HepG2 (cell line): ENCODE results near the gene HADHA. TPM values are rescaled to one million over a fixed set of nuclear protein-coding genes. Genes with fewer than 3 reads are reported as not detected.
A peak's percentile ranks its signal among the peaks of the same experiment; 100 is the strongest.

Experiments used
- ELF3 ChIP-seq: IDR thresholded peaks from 2 replicates; pipeline ENCODE4 v1.6.1; 2016; ENCODE audit warnings: missing genetic modification reagents, missing compliant biosample characterization
- GABPB1 ChIP-seq: IDR thresholded peaks from 2 replicates; pipeline ENCODE4 v1.6.1; 2016; ENCODE audit warnings: mild to moderate bottlenecking, missing genetic modification reagents, moderate library complexity, missing compliant biosample characterization
- HNRNPK ChIP-seq: fragments of 200-400 bp; formaldehyde crosslinking; IDR thresholded peaks from 2 replicates; pipeline ENCODE4 v1.6.1; 2018; ENCODE audit warnings: low read length, low read depth, moderate library complexity, mild to moderate bottlenecking; ENCODE audit not compliant: poor library complexity, severe bottlenecking
- KDM5B ChIP-seq: sonication (generic); formaldehyde crosslinking; IDR thresholded peaks from 2 replicates; pipeline ENCODE4 v1.4.0; 2020; ENCODE audit warnings: missing genetic modification reagents, mild to moderate bottlenecking, borderline replicate concordance
- SAP130 ChIP-seq: IDR thresholded peaks from 2 replicates; pipeline ENCODE4 v1.6.1; 2016; ENCODE audit warnings: low read depth
- SOX6 ChIP-seq, 2 experiments: fragments of 450-650 bp in 1 of 2; sonication (generic) in 1 of 2; formaldehyde crosslinking in 1 of 2; IDR thresholded peaks; 2 replicates each; pipeline versions ENCODE4 v1.4.0 to v1.6.1; 2017 to 2020; ENCODE audit warnings: antibody characterized with exemption in 1 of 2, mild to moderate bottlenecking in 1 of 2, missing genetic modification reagents in 1 of 2
- SP4 ChIP-seq: sonication (generic); formaldehyde crosslinking; IDR thresholded peaks from 2 replicates; pipeline ENCODE4 v1.8.1; 2023; ENCODE audit warnings: mild to moderate bottlenecking, missing genetic modification reagents
- SRY ChIP-seq: sonication (generic); formaldehyde crosslinking; IDR thresholded peaks from 2 replicates; pipeline ENCODE4 v1.8.0; 2022; ENCODE audit warnings: mild to moderate bottlenecking, missing genetic modification reagents
- TCF12 ChIP-seq, 2 experiments: fragments of 450-650 bp in 1 of 2; sonication (generic) in 1 of 2; formaldehyde crosslinking in 1 of 2; IDR thresholded peaks; 2 replicates each; pipeline versions ENCODE4 v1.6.1 to v1.8.0; 2017 to 2022; ENCODE audit warnings: antibody characterized with exemption in 1 of 2, mild to moderate bottlenecking in 1 of 2, missing genetic modification reagents in 1 of 2, moderate library complexity in 1 of 2
- ZBED4 ChIP-seq: sonication (generic); formaldehyde crosslinking; IDR thresholded peaks from 2 replicates; pipeline ENCODE4 v1.4.0; 2020; ENCODE audit warnings: missing genetic modification reagents, borderline replicate concordance
- ZFAT ChIP-seq: sonication (generic); formaldehyde crosslinking; conservative IDR thresholded peaks from 2 replicates; pipeline ENCODE4 v1.8.1; 2023; ENCODE audit warnings: missing genetic modification reagents, inconsistent platforms
- ZFP36L2 ChIP-seq: sonication (generic); formaldehyde crosslinking; IDR thresholded peaks from 2 replicates; pipeline ENCODE4 v1.4.0; 2020; ENCODE audit warnings: missing genetic modification reagents
- ZNF879 ChIP-seq: sonication (generic); formaldehyde crosslinking; IDR thresholded peaks from 2 replicates; pipeline ENCODE4 v1.8.1; 2023; ENCODE audit warnings: missing genetic modification reagents
- ZSCAN12 ChIP-seq: sonication (generic); formaldehyde crosslinking; IDR thresholded peaks from 2 replicates; pipeline ENCODE4 v1.9.0; 2021; ENCODE audit warnings: mild to moderate bottlenecking, missing genetic modification reagents
- polyA plus RNA-seq, 8 experiments: library from polyadenylated mRNA; depleted of rRNA in 3 of 8; stranded (reverse) in 7 of 8; unstranded in 1 of 8; fragments of >200 nt; fragmentation: Illumina TruSeq in 4 of 8; extraction: Trizol in 4 of 8; gene quantifications; 2 replicates each; pipeline versions ENCODE4 v1.2.1 to v1.2.3, GENCODE V29; 2011 to 2016; ENCODE audit warnings: low read depth in 4 of 8, missing spikeins in 1 of 8, mixed read lengths in 1 of 8; ENCODE audit not compliant: insufficient read depth in 1 of 8
- total RNA-seq, 5 experiments: library from RNA; depleted of rRNA; stranded (reverse); fragments of >200 nt; fragmentation: Illumina TruSeq; extraction: Trizol; gene quantifications; 2 replicates each; pipeline ENCODE4 v1.2.3, GENCODE V29; 2016; ENCODE audit warnings: low read depth in 1 of 5
- TF ChIP-seq, protein P1 (sequence below): sonication (generic); formaldehyde crosslinking; IDR thresholded peaks from 2 replicates; pipeline ENCODE4 v1.5.0; 2020; ENCODE audit warnings: mild to moderate bottlenecking, missing genetic modification reagents
- TF ChIP-seq, protein P2 (sequence below): sonication (generic); formaldehyde crosslinking; IDR thresholded peaks from 2 replicates; pipeline ENCODE4 v1.4.0; 2020; ENCODE audit warnings: missing genetic modification reagents
- TF ChIP-seq, protein P3 (sequence below): sonication (generic); formaldehyde crosslinking; IDR thresholded peaks from 2 replicates; pipeline ENCODE4 v1.4.0; 2020; ENCODE audit warnings: low read depth, mild to moderate bottlenecking, missing genetic modification reagents

Gene HADHA
- total and polyA plus RNA-seq, 2 of the 13 experiments (the other 11 are each of a cell fraction or from before 2014, with no cell fraction given), result 102 to 270 TPM

GRCh38 chr2:26178746-26179436 lies 65.5 kb downstream of the HADHA start (continued):
- TF ChIP-seq, protein P1, sequence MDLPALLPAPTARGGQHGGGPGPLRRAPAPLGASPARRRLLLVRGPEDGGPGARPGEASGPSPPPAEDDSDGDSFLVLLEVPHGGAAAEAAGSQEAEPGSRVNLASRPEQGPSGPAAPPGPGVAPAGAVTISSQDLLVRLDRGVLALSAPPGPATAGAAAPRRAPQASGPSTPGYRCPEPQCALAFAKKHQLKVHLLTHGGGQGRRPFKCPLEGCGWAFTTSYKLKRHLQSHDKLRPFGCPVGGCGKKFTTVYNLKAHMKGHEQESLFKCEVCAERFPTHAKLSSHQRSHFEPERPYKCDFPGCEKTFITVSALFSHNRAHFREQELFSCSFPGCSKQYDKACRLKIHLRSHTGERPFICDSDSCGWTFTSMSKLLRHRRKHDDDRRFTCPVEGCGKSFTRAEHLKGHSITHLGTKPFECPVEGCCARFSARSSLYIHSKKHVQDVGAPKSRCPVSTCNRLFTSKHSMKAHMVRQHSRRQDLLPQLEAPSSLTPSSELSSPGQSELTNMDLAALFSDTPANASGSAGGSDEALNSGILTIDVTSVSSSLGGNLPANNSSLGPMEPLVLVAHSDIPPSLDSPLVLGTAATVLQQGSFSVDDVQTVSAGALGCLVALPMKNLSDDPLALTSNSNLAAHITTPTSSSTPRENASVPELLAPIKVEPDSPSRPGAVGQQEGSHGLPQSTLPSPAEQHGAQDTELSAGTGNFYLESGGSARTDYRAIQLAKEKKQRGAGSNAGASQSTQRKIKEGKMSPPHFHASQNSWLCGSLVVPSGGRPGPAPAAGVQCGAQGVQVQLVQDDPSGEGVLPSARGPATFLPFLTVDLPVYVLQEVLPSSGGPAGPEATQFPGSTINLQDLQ, result no peak
- TF ChIP-seq, protein P2, sequence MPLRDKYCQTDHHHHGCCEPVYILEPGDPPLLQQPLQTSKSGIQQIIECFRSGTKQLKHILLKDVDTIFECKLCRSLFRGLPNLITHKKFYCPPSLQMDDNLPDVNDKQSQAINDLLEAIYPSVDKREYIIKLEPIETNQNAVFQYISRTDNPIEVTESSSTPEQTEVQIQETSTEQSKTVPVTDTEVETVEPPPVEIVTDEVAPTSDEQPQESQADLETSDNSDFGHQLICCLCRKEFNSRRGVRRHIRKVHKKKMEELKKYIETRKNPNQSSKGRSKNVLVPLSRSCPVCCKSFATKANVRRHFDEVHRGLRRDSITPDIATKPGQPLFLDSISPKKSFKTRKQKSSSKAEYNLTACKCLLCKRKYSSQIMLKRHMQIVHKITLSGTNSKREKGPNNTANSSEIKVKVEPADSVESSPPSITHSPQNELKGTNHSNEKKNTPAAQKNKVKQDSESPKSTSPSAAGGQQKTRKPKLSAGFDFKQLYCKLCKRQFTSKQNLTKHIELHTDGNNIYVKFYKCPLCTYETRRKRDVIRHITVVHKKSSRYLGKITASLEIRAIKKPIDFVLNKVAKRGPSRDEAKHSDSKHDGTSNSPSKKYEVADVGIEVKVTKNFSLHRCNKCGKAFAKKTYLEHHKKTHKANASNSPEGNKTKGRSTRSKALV (CRISPR knock-in tag), result 0 out of 2 replicates have a peak, but pooled peaks have one; percentile 35
- TF ChIP-seq SP4 (CRISPR knock-in tag) (peak; percentile 49; the same call in 1 of the 2 replicates), ZNF879 (CRISPR knock-in tag) (no peak), ELF3 (CRISPR knock-in tag) (no peak), ZFP36L2 (CRISPR knock-in tag) (no peak), ZBED4 (CRISPR knock-in tag) (no peak), GABPB1 (CRISPR knock-in tag) (peak; percentile 37; the same call in 1 of the 2 replicates), KDM5B (CRISPR knock-in tag) (no peak), SAP130 (CRISPR knock-in tag) (0 out of 2 replicates have a peak, but pooled peaks have one; percentile 9), SOX6 (IDR thresholded peaks at IDR 0.05) (no peak), SOX6 (CRISPR knock-in tag; IDR thresholded peaks at IDR 0.05) (0 out of 2 replicates have a peak, but pooled peaks have one; percentile 18), SRY (CRISPR knock-in tag) (no peak), TCF12 (IDR thresholded peaks at IDR 0.05) (no peak), TCF12 (CRISPR knock-in tag; IDR thresholded peaks at IDR 0.05) (peak; percentile 36; the same call in 1 of the 2 replicates), HNRNPK (peak; percentile 17), ZSCAN12 (CRISPR knock-in tag) (no peak), ZFAT (CRISPR knock-in tag) (no peak)
- TF ChIP-seq, protein P3, sequence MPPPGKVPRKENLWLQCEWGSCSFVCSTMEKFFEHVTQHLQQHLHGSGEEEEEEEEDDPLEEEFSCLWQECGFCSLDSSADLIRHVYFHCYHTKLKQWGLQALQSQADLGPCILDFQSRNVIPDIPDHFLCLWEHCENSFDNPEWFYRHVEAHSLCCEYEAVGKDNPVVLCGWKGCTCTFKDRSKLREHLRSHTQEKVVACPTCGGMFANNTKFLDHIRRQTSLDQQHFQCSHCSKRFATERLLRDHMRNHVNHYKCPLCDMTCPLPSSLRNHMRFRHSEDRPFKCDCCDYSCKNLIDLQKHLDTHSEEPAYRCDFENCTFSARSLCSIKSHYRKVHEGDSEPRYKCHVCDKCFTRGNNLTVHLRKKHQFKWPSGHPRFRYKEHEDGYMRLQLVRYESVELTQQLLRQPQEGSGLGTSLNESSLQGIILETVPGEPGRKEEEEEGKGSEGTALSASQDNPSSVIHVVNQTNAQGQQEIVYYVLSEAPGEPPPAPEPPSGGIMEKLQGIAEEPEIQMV (CRISPR knock-in tag), result peak; percentile 94
